NCI-H2107 (cell line): Measurements from ENCODE around the gene POLR2C.
"Not testable (repeated sequence)": the region's sequence is repeated elsewhere in the genome, so short reads cannot be mapped to it uniquely, and the experiment has no call there.

Experiments used
- DNase-seq: peaks from one replicate; lab custom pipeline; 2025; lab: John Stamatoyannopoulos, UW

Gene POLR2C

DNA sequence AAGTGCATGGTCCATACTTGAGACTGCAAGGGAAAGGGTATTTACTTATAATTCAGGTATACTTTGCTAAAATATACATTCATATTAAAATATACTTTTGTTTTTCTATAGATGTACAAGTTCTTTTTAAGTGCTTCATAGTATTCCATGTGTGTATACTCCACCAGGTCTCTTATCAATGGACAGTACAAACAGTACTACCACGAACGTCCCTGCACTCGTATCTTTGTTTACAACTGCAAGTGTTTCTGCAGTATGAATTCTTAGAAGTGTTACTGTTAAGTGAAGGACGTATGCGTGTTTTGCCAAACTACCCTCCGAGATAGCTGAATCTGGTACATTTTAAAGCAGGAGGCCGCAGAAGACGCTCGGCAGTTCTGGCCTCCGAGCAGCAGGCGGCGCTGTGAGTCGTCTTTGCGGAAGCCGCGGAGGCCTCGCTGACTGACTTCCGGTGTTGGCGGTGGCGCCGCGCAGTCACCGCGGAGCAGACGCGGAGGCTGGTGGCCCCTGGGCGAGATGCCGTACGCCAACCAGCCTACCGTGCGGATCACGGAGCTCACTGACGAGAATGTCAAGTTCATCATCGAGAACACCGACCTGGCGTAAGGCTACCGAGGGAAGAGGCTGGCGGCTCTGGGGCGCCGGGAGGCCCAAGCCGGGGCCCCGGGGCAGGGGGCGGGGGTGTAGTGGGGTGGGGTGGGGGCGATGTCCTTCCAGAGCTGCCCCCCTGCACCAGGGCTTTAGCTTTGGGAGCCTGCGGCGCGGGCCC, at the start of gene POLR2C:
POLR2C (plus strand) TSS at position 471 of the 769 bp plus-strand sequence; CDS start at position 517, 46 bp downstream.
- DNase-seq, result peak; percentile 60

DNA sequence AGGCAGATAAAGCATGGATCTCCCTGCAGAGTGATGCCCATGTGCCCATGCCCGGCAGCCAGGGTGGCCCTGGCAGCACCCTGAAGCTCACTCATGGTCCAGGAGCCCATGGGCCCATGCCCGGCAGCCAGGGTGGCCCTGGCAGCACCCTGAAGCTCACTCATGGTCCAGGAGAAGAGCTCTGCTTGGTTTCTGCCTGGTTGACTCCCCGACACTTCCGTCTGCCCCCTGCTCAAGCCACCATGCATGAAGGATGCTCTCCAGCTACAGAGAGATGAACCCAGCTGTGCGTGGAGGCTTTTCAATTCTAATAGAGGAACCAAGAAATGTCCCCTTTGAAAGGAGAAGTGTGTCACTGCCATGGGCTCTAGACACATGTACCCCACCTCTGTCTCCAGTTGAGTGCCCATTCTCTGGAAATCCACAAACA, 49.2 kb upstream of the POLR2C start:
- no peak for DNase-seq

DNA sequence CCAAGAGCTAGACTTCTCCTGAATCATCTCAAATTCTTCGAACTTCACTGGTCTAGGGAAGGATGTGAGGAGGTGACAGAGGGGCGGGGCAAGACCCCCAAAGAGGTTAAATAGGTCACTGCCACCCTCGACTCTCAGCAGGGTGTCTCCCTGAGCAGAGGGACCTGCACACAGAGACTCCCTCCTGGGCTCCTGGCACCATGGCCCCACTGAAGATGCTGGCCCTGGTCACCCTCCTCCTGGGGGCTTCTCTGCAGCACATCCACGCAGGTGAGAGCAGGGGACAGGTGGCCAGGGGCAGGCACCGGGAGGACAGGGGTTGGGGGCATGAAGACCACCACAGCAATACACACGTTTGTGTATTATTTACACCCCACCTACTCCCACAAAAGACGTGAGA, 48.7 kb upstream of the POLR2C start:
- no peak for DNase-seq

DNA sequence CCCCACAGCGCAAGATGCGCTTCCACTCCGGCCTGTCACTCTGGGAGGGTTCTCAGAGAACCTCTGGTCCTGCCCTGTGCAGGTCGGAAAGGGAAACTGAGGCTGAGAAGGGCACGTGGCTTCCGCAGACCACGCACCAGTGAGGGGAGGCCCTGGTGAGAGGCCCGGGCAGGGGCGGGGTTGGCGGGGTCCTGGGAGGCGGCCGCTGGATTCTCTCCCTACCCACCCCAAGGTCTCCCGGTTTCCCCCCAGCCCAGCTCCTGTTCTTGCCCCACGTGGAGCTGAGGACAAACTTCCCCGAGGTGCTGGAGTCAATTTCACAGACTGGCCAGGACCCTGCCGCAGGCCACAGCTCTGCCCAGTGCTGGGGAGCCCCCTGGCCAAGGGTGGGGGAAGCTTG, 46.4 kb upstream of the POLR2C start:
- no peak for DNase-seq

DNA sequence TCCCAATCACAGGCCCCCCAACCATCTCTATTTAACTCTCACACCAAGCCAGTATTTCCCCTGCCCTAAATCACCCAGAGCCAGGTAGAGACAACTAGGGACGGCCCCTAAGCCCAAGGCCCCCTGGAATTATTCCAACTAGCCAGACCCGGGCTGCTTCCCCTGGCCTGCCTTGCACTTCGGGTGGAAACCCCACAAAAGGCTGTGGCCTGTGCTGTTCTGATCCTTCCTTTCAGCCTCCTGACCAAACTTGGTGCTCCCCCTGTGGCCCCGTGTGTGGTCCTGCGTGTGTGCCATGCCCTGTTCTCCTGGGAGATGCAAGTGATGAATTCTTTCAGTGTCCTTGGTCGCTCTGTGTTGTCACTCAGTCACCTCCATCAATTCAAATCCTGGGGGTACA, 43.0 kb upstream of the POLR2C start:
- no peak for DNase-seq

DNA sequence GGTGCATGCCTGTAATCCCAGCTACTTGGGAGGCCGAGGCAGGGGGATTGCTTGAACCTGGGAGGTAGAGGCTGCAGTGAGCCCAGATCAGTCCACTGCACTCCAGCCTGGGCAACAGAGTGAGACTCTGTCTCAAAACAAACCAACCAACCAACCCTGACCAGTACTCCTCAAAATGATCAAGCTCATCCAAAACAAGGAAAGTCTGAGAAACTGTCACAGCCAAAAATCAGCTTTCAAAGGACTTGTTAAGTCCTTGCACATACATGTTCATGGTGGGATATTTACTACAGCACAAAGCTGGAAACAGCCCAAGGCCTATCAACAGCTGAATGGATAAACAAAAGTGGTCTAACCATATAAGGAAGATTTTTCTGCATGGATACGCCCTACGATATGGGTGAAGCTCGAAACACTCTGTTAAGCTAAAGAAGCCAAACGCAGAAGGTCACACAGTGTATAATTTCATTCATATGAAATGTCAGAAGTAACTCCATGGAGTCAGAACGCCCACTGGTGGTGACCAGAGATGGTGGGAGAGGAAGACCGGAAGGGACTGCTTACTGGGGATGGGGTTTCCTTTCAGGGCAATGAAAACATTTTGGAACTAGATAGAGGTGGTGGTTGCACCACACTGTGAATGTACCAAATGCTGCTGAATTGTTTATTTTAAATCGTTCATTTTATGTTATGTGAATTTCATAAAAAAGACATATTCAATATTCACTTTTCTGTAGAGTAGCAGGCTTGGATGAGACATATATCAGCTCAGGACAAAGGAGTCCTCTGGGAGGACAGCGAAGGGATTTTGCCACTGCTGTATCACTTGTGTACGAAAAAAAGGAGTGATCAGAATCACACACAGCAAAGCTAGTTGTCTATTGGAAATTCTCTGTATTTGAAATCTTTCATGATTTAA, 40.2 kb upstream of the POLR2C start:
- peak; percentile 1 for DNase-seq

DNA sequence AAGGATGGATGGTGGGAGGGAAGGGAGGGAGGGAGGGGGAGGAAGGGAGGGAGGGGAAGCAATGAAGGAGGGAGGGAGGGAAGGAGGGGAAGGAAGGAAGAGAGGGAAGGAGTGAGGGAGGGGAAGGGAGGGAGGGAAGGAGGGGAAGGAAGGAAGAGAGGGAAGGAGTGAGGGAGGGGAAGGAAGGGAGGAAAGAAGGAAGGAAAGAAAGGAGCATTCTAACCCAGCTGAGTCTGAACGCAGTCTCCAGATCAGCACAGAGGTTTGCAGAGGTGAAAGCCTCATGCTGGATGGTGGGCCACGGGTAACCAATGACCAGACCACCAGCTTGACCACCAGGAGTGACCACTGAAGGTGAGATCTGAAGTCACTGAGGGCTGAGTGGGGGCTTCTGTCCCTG, 39.3 kb upstream of the POLR2C start:
- DNase-seq, result no peak

DNA sequence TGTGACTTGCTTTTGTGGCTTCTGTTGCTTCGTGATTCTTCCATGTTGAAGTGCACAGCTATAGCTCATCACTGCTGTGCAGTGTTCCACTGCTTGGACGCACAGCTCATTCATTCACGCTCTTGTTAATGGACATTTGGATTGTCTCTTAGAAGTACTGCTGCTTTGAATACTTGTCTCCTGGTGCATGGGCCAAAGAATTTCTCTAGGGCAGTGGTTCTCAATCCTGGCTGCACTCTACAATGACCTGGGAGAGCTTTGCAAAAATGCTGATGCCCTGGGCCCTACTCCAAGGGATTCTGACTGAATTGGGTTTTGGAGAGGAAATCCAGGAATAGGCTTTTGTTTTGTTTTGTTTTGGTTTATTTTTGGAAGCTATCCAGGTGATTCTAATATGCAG, 37.9 kb upstream of the POLR2C start:
- DNase-seq, result no peak

DNA sequence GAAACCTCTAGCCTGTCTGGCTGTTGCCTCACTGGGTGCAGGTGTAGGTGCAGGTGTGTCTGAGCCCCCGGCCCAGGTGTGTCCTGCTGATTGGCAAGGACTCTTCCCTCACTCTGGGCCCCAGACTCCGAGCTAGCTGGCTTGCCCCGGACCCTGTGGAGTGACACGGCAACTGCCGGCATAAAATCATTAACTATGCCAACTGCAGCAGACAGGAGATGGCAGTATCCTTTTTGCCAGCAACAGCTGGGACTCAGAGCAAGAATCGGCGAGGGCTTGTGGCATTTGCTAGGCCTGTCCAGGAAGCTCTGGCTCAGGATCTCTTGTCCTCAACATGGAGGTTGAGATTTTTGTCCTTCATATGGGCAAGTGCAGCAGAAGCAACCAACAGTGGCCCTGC, 36.1 kb upstream of the POLR2C start:
- DNase-seq, result no peak

DNA sequence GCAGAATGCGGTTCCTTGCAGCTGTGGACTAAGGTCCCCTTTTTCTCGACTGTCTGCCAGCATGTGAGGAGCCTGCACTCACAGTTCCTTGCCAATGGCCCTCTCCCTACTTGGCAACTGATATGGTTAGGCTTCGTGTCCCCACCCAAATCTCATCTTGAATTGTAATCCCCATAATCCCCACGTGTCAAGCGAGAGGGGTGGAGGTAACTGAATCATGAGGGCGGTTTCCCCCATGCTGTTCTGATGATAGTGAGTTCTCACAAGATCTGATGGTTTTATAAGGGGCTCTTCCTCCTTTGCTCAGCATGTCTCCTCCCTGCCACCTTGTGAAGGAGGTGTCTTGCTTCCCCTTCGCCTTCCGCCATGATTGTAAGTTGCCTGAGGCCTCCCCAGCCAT, 35.2 kb upstream of the POLR2C start:
- no peak for DNase-seq

DNA sequence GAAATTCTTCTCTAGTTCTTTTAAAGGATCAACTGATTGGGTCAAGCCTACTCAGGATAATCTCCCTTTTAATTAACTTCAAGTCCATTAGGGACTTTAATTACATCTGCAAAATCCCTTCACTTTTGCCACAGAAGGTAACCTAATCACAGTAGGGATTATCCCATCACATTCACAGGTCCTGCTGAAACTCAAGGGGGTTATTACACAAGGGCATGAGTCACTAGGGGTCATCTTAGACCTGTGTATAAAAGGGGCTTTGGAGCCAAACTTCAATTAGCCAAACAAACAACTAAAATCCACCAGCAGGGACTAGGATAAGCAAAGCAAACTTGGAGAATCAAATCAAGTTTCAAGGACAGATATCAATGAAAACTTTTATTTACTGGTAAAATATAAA, 34.7 kb upstream of the POLR2C start:
- no peak for DNase-seq

DNA sequence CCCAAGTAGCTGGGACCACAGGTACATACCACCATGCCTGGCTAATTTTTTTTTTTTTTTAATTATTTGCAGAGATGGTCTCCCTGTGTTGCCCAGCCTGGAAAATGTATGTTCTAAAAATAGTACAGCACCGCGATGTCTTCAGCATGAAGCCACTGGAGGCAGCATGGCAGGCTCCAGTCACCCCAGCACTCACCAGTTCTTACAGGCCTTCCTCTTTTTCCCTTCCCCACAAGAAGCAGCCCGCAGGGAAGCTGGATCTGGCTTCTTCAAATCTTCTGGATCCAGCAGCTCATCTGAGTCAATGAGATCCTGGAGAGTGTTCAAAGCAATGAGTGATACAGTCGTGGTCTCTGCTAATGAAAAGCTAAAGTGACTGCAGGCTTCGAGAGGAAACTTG, 31.5 kb upstream of the POLR2C start:
- DNase-seq, result no peak

DNA sequence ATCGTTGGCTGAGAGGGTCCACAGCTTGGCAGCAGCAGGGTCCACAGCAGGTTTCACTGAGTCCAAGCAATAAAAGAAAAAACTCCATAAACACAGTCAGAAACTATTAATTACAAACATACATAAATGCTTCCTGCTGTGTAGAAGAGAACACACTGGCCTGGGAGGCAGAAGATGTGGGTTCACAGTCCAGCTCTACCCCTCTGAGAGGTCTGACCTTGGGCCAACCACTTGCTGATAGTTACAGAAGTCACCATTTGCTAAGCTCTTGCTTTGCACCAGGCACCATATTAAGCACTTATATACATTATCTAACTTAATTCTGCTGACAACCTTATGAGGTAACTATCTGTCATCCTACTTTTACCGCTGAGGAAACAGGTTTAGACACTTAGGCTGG, 30.0 kb upstream of the POLR2C start:
- no peak for DNase-seq

DNA sequence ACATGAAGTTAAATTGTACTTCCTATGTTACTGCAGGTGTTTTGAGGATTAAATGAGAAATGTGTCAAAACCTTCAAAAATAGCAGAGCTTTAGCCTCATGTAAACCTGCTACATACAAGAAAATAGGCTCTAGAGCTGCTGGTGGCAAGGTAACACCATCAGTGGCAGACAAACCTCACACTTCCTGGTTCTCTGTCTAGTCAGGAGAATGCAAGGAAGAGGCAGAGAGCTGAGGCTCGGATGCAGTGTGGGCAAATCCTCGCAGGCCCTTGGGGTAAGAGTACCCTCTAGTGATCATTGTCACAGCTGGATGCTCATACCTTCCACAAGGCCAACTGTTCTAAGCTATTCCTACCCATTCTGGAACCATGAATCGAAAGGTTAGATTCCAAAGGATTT, 29.5 kb upstream of the POLR2C start:
- DNase-seq, result no peak

DNA sequence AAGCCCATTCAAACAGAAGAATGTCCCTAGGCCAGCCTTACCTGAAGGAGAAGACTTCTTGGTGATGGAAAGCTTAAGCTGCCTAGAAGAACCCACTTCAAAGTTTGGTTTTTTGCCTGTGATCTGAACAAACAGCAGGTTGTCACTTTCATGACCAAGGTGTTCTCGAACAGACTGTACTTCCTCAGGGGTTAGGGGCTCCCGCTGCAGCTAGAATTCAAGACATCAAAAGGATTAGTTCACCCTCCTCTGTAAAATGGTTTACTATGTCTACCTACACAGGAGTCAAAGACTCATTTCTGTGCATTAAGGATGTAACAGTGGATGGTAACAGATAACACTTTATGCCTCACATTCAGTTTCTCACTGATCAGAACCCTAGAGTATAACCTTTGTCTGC, 28.5 kb upstream of the POLR2C start:
- no peak for DNase-seq

DNA sequence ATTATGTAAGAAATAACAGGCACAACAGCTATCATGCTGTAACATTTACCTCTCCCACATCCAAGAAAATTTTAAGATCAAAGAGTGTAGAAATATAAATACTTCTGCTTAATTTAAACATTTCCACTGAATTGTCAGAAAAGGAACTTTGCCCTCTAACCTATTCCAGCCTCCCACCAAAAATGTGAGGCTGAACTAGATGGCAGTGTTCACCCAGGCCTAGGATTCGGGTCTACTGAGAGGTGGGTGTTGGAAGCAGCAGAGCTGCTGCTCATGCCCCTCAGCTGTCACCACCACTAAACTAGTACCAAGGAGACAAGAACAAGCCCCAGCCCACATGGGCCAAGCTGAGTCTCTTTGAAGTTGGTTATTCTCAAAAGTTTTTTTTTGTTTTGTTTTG, 26.6 kb upstream of the POLR2C start:
- no peak for DNase-seq

DNA sequence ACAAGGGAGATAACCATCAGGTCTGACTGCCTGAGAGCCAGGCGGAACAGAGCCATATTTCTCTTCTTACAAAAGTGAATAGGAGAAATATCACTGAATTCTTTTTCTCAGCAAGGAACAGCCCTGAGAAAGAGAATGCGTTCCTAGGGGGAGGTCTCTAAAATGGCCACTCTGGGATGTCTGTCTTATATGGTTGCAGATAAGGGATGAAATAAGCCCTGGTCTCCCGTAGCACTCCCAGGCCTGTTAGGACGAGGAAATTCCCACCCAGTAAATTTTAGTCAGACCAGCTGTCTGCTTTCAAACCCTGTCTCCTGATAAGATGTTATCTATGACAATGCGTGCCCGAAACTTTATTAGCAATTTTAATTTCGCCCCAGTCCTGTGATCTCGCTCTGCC, 22.5 kb upstream of the POLR2C start:
- DNase-seq, result not testable (repeated sequence)

DNA sequence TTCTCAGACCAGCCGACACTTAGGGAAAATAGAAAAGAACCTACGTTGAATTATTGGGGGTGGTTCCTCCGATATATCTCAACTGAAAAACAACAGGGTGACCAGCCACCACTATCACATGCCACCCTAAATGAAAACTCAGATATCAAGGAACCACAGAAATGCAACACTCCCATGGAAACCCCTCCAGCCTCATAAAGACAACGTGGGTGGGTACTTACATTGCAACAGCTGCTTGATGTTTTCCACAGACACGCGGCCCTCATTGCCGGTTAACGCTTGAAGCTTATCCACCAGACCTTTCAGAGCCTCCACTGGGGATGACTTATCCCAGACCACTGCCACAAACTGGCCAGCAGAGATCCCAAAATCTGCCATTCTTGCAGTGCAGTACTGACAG, 21.9 kb upstream of the POLR2C start:
- DNase-seq, result not testable (repeated sequence)

DNA sequence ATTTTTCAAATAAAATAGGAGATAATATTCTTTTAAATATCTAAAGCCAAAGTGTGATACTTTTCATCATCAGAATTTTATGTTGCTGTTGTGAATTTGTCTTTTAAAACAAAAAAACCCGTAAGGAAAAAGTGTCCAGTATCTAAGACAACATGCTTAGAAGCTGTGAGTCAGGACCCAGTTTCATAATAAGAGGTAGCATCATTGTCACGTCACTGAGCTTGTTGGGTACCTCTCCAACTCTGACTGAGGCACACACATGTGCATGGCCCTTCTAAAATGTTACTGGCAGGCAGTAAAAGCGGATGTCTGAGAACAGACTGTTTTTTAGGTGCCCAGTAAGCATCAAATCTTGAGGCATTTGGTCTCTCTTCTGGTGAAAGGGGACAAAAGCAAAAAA, 17.8 kb upstream of the POLR2C start:
- DNase-seq, result no peak

DNA sequence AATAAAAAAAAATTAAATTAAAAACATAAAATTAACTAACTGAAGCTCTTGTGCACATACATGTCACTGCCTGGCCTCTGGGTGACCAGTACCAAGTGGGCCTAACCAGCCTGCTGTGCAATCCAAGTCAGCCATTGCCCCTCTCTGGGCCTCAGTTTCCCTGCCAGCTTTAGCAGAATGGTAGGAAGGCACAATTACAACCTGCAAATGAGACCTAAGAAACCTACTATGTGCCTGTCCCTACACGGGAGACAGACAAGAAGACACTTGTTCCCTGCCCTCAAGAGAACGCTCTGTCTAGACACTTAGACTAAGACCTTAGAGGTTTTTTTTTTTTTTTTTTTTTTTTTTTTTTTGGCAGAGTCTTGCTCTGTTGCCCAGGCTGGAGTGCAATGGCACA, 17.0 kb upstream of the POLR2C start:
- no peak for DNase-seq

DNA sequence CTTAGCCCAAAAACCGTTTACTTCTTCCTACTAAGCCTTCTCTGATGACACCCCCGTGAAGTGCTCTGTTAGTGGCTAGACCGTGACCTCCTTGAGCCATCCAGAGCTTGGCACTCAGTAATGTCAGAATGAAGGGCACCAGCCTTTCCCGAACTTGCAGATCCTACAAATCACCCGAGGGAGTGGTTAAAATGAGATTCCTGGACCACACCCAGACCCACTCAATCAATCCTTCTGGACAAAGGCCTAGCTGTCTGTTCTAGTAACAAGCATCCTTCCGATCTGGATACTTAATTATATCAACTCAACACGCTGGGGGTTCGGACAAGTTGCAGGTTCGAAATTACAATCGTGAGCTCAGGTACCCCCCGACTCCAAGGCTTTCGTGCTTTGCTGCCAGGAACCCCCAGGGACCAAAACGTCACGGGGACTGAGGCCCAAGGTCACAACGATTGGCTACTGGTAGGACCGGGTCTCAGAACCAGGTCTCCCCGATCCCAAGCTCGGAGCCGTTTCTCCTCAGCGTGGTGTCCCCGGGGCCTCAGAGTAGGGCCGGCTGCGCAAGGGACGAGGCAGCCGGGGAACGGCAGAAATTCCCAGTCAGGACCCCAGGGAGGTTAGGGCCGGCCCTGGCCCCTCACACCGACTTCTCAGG, 15.8 kb upstream of the POLR2C start:
- DNase-seq, result peak; percentile 11

DNA sequence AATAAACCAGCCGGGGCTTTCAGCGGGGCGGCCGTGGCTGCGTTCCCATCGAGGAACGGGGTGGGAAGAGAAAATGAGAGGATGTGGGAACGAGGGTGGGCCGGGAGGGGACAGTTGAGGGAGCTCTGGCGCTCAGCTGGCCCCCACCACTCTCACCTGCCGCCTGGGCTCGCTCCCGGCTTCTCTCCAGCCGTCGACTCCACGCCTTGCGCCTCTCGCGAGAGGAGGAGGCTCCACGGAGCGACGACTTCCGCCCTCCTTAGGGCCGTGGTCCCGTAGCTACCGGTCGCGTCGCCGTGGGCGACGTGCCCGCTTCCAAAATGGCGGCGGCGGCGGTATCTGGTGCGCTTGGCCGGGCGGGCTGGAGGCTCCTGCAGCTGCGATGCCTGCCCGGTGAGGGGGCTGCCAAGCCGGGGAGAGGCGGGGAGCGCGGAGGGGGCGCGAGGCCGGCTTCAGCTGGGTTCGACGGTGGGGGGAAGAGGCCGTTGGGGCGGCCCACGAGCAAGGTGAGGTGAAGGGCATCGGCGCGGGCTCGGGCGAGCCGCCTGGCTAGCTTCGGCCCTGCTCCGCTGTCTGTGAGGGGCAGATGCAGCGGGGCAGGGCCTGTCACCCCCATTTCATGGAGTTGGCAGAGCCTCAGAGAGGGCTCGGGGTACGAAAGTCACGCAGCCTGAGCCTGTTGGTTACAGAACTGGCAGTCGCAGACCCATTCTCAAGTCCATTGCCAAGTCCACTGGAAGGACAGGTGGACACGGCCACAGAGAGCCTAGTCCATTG, 15.1 kb upstream of the POLR2C start, which contains the start of the genes CIAPIN1 and COQ9:
CIAPIN1 (minus strand) TSS at position 200 of the 777 bp plus-strand sequence. CDS start 6,457 bp downstream, outside the sequence.
COQ9 (plus strand) TSS at position 294 of the 777 bp plus-strand sequence; CDS start at position 321, 27 bp downstream.
- peak; percentile 88 for DNase-seq
